Measurements from ENCODE around the gene MRC2.

MRC2 gene

GRCh38 chr17:62739645-62740388, 112.3 kb downstream of the MRC2 start:
- H3K4me3 ChIP-seq (ENCODE audit: low read depth, low read length), result no peak overlapping the region
- no peak for DNase-seq (ENCODE audit: low read depth)

- H3K4me3 ChIP-seq (ENCODE audit: low read depth, low read length), result no peak overlapping the region
- no peak for DNase-seq (ENCODE audit: low read depth)
Measured at GRCh38 chr17:62741290-62741689, 113.8 kb downstream of the MRC2 start.

Measured in skeletal muscle cell (primary cell).